ENCODE measurements around the gene LURAP1L.

The LURAP1L gene

DNA sequence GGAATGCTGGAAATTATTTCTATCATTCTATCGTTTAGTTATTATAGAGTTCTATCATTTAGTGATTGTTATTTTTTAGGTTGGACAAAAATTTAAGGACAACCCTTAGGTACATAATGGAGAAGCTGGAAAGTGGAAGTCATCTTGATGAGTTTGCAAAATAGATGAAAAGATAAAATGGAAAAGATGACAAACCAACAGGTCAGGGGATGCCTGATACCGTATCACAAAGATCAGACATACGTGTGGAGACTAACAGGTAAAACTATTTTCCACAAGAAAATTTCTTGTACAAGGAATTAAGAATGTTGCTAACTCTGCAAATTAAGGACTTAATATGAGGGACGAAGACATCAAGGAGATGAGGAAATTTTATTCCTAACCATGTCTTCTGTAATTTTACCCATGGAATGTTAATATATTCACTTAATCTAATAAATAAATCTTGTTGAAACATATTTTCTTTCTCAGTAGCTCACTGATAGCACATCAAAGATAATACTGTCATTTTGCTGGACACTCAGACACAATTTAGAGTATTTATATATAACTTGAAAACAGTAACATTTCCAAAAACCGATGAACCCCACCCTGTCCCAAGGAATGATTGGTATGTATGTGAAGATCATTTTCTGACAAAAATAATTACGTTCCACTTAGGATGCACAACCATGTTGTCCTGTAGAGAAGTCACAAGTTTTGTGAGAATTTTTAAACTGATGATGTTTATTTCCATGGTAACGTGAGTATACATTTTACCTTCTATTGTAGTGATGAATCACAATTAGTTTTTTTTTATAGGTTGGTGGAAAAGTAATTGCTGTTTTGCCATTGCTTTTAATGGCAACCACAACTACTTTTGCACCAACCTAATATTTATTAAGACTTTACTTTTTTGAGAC lies 2.6 kb downstream of the LURAP1L start:
- no peak for DNase-seq

DNA sequence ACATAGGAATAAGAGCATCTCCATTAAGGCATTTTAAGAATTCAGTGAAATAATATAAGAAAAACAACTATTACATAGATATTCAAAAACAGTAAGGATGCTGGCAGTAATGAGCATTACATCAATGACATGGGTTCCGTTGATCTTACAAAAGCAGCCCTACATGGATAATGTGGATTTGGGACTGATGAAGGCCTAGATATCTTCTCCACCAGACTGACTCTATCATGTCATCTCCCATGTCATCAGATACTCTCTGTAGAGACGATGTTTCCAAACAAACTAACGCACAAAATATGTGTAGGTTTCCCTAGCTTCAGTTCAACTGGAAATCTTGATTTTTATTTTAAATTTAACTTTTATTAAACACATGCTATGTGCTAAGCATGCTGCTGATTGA lies 3.6 kb downstream of the LURAP1L start:
- DNase-seq, result no peak

DNA sequence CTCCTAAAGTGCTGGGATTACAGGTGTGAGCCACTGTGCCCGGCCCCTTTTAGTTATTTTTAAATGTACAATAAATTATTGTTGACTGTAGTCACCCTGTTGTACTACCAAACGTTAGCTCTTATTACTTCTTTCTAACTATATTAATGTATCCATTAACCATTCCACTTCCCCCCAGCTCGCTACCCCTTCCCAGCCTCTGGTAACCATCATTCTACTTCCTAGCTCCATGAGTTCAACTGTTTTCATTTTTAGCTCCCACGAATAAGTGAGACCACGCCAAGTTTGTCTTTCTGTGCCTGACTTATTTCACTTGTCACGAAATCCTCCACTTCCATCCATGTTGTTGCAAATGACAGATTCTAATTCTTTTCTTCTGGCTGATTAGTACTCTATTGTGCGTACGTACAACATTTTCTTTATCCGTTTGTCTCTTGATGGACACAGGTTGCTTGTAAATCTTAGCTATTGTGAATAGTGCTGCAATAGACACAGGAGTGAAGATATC lies 6.5 kb downstream of the LURAP1L start:
- no peak for DNase-seq

DNA sequence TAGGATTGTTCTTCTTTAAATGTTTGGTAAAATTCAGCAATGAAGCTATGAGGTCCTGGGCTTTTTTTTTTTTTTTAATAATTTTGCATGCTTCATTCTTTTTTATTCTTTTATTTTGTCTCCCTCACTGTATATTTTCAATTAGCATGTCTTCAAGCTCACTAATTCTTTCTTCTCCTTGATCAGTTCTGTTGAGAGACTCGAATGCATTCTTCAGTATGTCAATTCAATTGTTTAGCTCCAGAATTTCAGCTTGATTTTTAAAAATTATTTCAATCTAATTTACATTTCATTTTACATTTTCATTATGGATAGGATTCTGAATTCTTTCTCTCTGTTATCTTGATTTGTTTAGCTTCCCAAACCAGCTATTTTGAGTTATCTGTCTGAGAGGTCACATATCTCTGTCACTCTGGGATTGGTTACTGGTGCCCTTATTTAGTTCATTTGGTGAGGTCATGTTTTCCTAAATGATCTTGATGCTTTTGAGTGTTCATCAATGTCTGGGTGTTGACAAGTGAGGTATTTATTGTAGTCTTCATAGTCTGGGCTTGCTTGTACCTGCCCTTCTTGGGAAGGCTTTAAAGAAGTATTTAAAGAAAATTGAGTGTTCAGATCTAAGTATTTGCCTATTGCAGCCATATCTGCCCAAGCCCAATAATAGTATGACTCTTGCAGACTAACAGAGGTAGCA lies 9.1 kb downstream of the LURAP1L start:
- DNase-seq, result no peak

DNA sequence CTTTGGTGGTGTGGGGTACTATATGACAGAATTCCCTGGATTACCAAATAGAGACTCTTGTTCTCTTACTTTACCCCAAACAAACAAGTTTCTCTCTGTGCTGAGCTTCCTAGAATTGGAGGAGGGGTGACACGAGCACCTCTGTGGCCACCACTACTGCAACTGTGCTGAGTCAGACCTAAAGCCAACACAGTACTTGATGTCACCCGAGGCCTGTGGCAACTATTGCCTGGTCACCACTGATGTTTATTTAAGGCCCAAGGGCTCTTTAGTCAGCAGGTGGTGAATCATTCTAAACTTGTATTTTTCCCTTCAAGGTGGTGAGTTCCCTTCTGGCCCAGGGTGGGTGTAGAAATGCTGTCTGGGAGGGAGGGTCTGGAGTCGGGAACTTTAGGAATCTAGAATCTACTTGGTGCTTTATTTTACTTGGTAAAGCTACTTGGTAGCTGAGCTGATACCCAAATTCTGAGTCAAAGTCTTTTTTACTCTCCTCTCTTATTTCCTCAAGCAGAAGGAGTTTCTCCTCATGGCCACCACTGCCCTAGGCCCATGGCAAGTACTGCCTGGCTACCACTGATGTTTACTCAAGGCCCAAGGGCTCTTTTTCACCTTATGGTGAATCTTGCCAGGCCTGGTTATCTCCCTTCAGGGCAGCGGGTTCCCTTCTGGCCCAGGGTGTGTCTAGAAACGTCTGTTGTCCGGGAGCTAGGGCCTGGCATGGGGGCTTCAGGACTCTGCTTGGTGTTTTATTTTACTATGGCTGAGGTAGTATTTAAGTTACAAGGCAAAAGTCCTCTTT lies 9.8 kb downstream of the LURAP1L start:
- peak; percentile 69 for DNase-seq

DNA sequence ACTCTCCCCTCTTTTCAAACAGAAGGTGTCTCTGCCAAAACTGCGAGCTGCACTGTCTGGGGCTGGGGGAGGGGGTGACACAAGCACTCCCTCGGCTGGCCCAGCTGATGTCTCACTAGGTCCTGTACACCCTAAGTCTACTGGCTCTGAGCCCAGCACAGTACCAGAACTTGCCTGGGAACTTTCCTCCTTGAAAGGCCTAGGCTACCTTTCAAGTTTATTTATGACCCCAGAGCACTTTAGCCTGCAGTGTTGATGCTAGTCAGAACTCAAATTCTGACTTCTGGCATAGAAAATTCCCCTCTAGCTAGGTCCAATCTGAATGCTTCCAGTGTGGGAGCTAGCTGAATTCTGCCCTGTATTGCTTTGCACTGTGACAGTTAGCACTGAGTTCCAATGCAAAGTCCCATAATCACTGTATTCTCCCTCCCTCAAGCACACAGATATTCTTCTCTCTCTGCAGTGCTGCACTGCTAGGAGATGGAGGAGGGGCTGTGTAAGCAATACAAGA lies 10.5 kb downstream of the LURAP1L start:
- DNase-seq, result peak; percentile 27

DNA sequence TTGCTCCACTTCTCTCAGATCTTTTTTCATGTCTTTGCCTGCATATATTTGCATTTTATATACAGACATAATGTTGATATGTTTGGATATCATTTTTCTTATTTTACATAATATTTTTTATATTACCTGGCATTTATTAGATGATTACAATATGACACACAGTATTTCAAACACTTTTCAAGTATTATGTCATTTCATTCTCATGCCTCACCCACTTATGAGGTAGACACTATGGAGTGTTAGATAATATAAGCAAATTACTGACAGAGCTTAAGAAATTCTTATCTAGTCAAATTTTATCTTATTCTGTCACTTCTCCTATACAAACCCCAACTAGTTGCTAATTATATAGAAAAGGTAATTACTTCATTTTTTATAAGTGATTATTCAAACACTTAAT lies 11.1 kb downstream of the LURAP1L start:
- no peak for DNase-seq

DNA sequence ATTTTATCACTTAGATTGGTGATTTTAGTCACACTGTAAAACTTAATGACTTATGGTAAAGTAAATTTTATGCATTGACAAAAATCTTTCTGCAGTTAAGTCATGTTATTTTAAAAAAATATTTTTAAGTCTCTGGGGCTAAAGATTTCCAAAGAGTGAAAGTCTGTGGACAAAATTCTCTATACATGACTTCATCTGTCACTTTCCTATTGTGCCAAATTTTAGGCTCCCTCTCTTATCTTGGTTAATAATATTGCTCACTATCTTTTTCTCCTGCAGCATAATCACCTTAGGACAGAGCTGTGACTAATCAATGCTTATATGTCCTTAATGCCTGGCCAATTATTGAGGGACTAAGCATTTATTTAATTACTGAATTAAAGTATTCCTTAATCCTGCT lies 15.2 kb downstream of the LURAP1L start:
- DNase-seq, result no peak

DNA sequence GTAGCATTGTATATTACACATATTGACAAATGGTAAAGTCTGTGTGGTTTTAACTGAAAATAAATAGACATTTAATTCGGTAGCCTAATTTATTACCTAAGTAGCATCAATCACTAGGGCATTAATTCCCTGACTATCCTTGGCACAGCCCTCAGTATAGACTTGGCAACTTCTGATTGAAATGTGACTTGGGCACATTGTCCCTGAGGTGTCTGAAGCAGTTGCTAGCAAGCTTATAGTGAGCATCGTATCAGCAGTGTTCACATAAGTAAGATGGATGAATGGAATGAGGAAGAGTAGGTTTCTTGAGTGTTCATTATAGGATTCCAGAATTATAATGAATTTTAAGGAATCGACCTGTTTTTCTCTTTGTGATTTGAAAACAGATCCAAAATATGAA lies 16.1 kb downstream of the LURAP1L start:
- no peak for DNase-seq

DNA sequence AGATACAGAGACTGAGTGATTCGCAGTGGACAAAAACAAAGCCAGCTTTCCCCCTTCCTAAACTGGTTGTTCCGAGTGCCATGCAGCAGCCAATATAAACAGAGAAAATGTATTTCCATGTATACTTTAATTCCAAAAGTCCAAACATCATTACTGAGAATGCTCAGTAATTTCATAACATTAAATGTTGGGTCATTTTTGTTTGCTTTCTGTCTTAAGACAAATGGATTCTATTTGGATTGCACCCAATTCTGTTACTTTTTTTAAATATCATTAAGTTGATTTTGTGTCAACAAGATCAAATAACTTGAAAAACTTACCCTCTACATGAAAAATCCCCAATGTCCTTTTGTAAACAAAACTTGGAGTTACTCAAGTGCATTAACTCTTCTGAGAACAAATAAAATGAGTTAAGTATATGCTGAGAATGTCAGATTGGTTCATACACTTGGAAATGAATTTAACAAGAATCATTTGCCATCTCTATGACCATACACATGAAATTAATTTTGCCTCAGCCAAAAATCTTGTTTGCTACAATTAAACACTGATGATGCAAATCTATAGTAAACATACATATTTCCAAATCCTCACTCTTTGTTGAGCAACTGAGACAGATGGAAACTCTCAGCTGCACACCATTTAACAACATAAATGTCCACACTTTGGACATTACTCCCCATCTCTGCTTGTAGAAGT lies 19.4 kb downstream of the LURAP1L start:
- no peak for DNase-seq

DNA sequence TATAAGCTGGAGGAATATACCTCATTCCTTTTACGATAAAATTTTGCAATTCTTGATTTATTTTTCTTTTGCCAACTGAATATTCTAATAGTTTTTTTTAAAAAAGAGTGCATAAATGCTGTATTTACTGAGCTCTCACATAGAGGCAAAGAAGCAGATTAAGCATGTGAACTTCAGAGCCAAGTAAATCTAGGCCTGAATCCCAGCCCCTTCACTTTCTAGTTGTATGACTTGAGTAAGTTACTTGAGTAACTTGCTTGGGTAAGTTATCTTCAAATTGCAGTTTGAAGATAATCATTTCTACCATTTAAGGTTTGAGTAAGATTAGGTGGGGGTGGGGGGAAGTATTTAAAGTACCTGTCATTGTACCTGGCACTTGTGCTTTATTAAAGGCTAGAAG lies 21.8 kb downstream of the LURAP1L start:
- no peak for DNase-seq

DNA sequence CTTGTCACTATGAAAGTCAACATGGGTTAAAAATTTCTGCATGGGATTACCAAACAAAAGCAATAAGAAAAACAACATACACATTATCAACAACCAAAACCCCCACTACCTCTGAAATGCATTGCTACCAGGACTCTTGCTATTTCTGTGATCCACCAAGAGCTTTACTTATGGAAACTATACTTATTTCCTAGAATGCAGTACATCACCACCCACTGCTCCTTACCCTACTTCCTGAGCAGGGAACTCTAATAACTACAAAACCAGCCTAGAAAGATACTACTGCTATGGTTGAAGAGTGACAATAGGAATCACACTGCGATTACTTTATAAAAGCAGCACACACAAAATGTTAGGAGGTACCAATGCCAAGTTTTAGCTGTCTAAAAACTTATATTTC lies 22.2 kb downstream of the LURAP1L start:
- DNase-seq, result no peak

DNA sequence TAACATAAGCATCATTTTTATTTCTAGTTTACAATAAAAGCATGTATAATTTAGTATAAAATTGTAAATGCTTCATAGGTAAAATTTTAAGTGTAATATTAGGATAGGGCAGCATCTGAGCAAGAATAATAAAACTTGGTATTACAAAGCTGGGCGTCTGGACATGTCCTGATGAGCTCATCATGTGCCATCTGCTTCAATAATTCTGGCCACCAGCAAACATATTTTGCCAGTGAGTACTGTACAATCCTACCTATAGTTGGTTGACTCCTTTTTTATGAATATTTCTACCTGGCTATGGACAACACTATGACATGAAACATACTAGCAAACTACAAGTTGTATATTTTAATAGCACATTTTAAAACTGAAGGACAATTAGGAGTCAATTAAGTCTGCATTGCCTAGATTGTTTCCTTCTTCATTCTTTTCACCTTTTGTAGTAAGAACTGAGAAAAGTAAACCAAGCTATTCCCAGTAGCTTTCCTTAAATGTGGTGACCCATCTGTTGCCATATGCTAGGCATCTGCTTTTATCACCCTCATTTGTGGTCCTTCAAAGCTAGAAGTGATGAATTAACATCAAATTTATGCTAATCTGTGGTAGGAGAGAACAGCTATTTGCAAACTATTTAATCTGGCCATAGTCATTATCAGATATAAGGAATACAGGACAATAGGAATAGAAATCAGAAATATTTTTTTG lies 23.4 kb downstream of the LURAP1L start:
- DNase-seq, result no peak

DNA sequence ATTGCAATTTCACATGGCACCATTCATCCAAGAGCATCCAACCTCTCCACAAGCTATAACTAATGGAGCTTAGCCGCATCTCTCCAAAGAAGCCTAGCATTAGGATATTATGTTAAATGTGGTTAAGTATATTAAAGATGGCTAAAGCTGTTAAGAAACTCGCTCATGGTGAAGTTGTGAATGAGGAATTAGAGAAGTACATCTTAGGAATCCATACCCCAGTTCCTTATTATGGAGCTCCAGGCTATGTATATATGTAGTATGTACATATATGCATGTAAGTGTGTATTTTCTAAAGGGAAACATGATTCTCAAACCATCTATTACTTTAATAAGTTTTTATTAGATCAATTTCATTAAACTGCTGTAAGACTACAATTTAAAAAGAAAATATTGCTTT lies 26.4 kb downstream of the LURAP1L start:
- DNase-seq, result no peak

DNA sequence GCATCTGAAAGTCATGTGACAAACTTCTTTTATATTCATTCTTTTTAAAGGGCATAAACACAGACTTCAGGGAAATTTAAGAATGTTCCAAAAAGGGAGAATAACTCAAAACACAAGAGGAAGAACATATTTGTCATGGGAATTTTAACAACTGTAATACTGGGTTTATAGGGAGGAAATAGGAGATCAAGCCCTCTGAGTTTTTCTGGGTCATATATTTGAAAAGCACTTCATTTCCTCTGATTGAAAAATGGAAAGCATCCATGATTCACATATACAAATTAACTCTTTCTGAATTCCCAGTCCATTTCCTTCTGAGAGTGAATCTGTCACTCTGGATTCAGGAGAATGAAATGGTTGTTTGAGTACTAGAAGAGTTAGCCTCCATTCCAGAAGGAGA lies 26.8 kb downstream of the LURAP1L start:
- DNase-seq, result no peak

DNA sequence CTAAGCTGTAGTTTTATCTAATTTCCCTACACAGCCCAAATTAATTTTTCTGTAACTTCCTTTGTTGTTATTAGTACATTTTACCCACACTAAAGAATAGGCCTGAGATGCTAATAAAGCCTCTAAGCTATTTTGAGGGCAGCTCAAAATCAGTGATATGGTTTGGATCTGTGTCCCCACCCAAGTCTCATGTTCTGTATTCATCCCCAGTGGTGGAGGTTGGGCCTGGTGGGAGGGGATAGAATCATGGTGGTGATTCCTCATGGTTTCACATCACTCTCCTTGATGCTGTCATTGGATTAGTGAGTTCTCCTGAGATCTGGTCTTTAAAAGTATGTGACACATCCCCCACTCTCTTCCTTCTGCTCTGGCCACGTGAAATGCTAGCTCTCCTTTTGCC lies 27.3 kb downstream of the LURAP1L start:
- no peak for DNase-seq

DNA sequence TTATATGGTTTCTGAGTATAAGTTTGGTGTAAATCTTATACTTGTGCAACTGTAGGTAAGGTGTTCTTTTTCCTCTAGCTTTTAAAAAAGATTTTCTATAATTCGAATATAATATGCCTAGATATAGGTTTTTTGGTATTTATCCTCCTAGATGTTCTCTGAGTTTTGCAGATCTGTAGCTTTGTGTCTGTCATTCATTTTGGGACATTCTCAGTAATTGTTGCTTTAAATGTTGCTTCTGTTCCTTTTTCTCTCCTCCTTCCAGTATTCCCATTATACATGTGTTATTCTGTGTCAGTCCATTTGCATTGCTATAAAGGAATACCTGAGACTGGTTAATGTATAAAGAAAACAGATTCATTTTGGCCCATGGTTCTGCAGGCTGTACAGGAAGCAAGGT lies 33.7 kb downstream of the LURAP1L start:
- DNase-seq, result no peak

DNA sequence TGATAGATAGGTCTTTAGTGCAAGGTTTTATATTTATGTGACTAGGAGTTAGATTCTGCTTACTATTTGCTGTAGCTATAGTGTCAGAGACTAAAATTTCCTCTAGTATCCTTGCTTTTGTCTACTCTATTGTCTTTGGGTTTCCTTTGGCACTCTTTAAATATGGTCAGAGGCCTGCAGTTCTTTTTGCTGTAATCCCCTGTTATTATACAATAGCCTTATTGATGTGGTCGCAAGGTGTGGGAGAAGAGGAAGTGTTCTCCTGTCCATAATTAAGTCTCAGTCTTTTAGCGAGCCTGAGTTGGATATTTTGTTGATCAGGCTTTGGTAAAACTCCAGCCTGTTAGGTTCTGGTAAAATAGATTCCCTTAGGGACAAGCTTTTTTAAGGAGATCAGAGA lies 34.9 kb downstream of the LURAP1L start:
- no peak for DNase-seq

DNA sequence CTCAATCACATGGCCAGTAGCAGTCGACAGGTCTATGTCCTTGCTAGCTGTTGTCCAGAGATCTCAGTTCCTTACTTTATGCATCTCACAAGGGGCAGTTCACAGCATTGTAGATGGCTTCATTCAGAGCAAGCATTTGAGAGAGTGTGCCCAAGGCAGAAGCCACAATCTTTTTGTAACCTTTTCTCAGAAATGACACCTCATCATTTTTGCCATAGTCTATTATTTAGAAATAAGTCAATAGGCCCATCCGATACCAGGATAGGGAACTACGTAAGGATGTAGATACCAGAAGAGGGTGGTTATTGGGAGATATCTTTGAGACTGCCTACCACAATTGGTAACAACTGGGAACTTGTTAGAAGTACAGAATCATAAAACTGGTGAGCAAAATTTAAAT lies 37.1 kb downstream of the LURAP1L start:
- no peak for DNase-seq

DNA sequence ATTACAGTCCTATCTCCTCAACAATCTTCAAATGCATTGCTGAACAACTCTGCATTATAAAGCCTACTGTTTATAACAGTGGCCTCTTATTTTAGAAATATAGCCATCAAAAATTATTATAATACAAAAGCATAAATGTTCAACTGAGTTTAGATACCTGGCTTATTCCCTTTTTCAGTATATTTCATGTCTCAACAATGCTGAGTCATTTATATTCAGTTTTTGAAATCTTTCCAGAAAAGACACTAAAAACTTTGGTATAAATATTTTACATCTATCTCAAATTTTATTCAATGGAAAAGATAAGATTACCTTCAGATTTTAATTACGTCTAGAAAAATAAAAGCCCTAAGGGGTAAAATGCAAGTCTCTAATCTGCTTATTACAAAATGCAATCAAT lies 37.9 kb downstream of the LURAP1L start:
- DNase-seq, result no peak

DNA sequence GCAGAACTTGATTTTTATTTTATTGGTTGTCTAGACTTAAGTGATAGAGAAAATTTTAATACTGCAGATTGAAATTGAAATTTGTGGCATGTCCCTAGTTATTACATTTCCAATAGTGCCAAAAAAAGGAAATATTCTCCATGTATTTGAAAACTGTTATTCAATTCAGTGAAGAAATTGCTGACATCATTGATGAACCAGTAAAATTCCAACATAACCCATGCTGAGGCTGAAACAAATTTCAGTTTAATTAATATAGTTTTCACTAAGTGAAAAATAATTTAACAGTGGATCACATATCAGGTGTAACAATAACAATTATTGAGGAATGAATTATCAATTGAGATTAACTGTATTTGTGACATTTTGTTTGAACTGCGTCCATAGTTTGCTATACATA lies 38.7 kb downstream of the LURAP1L start:
- DNase-seq, result no peak

Measured in fibroblast of skin of abdomen (primary cell).